Osteocyte (in vitro differentiated cells): ENCODE data around the gene HSD11B1. TPM values are rescaled to one million over a fixed set of nuclear protein-coding genes. Genes with fewer than 3 reads are reported as not detected.

ENCODE experiments used
- DNase-seq: peaks from one replicate; pipeline ENCODE4 v3.0.0; 2021; ENCODE audit warnings: mixed read lengths; ENCODE audit not compliant: unreplicated experiment; ENCODE audit errors: extremely low spot score
- H3K27ac Mint-ChIP-seq: one replicate; pipeline ENCODE4 v1.8.0; 2021; ENCODE audit warnings: mild to moderate bottlenecking, mixed read lengths; ENCODE audit not compliant: unreplicated experiment
- H3K27me3 Mint-ChIP-seq: one replicate; pipeline ENCODE4 v1.8.0; 2021; ENCODE audit warnings: mixed read lengths; ENCODE audit not compliant: unreplicated experiment
- H3K36me3 Mint-ChIP-seq: one replicate; pipeline ENCODE4 v1.8.0; 2021; ENCODE audit warnings: mixed read lengths; ENCODE audit not compliant: unreplicated experiment
- H3K4me1 Mint-ChIP-seq: one replicate; pipeline ENCODE4 v1.8.0; 2021; ENCODE audit warnings: mixed read lengths; ENCODE audit not compliant: unreplicated experiment
- H3K4me3 Mint-ChIP-seq: one replicate; pipeline ENCODE4 v1.8.0; 2021; ENCODE audit warnings: mild to moderate bottlenecking, moderate library complexity, mixed read lengths; ENCODE audit not compliant: unreplicated experiment
- H3K9me3 Mint-ChIP-seq: one replicate; pipeline ENCODE4 v1.8.0; 2021; ENCODE audit warnings: mixed read lengths; ENCODE audit not compliant: unreplicated experiment
- total RNA-seq: library from RNA; stranded (reverse); gene quantifications from 2 replicates; pipeline ENCODE4 v1.2.1, GENCODE V29; 2021
- TF ChIP-seq, protein P1 (sequence below): fragments of 200-600 bp; sonication (generic); IDR thresholded peaks from 2 replicates; pipeline ENCODE4 v1.5.0; 2021; ENCODE audit warnings: antibody characterized with exemption, mild to moderate bottlenecking, moderate library complexity

HSD11B1 gene
- total RNA-seq, 1 donor from 2014 or later = not detected

DNA sequence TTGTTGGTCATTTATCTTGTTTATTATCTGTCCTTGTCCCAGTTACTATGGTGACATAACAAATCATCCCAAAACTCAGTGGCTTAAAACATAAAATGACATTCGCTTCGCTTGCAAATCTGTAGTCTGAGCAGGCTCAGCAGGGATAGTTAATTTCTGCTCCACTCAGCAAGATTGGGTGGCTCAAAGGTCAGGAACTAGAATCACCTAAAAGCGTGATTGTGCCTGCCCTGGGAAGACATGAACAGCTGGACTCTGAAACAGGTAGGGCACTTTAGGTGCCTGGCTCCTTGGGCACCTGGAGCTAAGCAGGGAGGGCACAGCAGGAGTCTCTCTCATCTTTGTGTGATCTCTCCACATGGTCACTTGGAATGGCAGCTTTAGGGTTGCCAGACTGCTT lies 36.5 kb downstream of the HSD11B1 start:
- DNase-seq = no peak
- Mint-ChIP-seq H3K27me3 (peaks cover 20% of the 10 kb centered on the region), H3K4me3 (no peak overlapping the region), H3K27ac (no peak overlapping the region), H3K9me3 (no peaks in the 10 kb centered on the region), H3K4me1 (peaks cover 12% of the 10 kb centered on the region), H3K36me3 (no peaks in the 10 kb centered on the region)
- TF ChIP-seq, protein P1, sequence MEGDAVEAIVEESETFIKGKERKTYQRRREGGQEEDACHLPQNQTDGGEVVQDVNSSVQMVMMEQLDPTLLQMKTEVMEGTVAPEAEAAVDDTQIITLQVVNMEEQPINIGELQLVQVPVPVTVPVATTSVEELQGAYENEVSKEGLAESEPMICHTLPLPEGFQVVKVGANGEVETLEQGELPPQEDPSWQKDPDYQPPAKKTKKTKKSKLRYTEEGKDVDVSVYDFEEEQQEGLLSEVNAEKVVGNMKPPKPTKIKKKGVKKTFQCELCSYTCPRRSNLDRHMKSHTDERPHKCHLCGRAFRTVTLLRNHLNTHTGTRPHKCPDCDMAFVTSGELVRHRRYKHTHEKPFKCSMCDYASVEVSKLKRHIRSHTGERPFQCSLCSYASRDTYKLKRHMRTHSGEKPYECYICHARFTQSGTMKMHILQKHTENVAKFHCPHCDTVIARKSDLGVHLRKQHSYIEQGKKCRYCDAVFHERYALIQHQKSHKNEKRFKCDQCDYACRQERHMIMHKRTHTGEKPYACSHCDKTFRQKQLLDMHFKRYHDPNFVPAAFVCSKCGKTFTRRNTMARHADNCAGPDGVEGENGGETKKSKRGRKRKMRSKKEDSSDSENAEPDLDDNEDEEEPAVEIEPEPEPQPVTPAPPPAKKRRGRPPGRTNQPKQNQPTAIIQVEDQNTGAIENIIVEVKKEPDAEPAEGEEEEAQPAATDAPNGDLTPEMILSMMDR = no peak

DNA sequence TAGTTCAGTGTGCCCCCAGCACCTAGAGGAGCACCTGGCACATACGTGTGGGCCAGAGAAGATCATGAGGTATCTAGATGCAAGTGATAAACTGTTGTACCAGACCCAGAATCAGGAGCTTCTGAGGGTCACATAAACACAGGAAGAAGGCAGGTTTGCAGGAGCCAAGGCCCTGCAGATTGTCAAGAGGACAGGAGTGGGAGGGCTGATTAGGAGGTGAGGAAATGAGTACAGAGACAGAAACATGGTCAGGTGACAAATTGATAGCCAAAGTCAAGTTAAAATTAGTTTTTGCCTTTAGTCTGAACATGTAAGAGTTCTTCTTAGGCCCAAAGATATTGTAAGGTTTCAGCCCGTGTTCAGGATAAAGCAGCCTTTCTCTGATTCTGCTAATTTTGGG lies 37.2 kb downstream of the HSD11B1 start:
- H3K27ac Mint-ChIP-seq = no peak overlapping the region
- no peak overlapping the region for H3K4me3 Mint-ChIP-seq
- H3K4me1 Mint-ChIP-seq = peaks cover 12% of the 10 kb centered on the region
- H3K27me3 Mint-ChIP-seq = peaks cover 20% of the 10 kb centered on the region
- TF ChIP-seq, protein P1 = no peak
- no peaks in the 10 kb centered on the region for H3K36me3 Mint-ChIP-seq
- H3K9me3 Mint-ChIP-seq = no peaks in the 10 kb centered on the region
- DNase-seq = no peak

DNA sequence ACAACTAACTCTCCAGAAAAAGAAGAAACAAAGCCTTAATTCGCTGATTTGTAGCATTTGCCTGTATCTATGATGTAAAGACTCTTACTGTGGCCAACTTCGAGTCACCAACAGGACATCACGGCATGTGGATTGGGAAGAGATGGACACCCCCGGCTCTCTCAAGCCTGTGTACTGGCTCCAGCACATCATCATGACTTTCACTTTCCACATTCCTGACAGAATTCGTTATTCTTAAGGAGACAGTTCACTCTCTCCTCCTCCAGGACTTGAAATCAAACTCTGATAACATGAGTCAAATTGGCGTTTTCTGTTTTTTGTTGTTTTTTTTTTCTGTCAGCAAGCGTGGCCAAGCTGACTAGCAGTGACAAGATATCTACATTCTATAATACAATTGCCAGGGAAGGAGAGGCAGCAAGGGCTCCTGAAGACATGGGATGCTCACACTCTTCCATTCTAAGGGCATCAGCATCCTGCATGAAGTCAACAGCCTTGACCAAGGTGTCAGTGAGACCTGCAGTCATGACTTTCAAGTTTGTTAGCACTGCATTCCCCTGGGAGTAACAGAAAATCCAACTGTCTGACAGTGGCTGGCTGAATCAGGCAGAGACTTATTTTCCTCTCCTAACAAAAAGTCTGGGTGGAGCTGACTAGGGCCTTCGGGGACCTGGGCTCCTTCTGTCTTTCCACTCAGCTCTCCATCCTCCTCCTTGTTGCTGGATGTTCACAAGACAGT lies 37.9 kb downstream of the HSD11B1 start:
- peaks cover 15% of the 10 kb centered on the region for H3K27me3 Mint-ChIP-seq
- peak overlapping the region; percentile 27 for H3K27ac Mint-ChIP-seq
- no peak for DNase-seq
- no peak overlapping the region for H3K4me3 Mint-ChIP-seq
- H3K9me3 Mint-ChIP-seq = no peaks in the 10 kb centered on the region
- TF ChIP-seq, protein P1 = no peak
- H3K36me3 Mint-ChIP-seq = no peaks in the 10 kb centered on the region
- H3K4me1 Mint-ChIP-seq = peaks cover 12% of the 10 kb centered on the region

DNA sequence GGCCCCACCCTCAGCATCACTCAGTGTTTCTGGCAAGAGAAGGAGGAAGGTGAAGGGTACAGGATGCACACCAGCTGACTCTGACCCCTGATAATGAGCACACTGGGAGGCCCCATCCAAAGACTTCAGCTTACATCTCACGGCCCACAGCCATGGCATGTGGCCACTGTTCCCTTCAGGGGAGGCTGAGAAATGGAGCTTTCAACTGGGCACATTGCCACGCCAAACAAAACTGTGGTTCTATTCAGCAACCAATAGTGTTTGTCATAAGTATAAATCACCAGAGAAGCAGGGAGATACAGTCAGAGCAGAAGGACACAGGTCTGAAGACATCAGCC lies 38.5 kb downstream of the HSD11B1 start:
- Mint-ChIP-seq H3K9me3 (no peaks in the 10 kb centered on the region), H3K27me3 (peaks cover 13% of the 10 kb centered on the region), H3K36me3 (no peaks in the 10 kb centered on the region), H3K4me3 (no peak overlapping the region), H3K4me1 (peaks cover 16% of the 10 kb centered on the region), H3K27ac (peak overlapping the region; percentile 27)
- TF ChIP-seq, protein P1 = no peak
- no peak for DNase-seq

DNA sequence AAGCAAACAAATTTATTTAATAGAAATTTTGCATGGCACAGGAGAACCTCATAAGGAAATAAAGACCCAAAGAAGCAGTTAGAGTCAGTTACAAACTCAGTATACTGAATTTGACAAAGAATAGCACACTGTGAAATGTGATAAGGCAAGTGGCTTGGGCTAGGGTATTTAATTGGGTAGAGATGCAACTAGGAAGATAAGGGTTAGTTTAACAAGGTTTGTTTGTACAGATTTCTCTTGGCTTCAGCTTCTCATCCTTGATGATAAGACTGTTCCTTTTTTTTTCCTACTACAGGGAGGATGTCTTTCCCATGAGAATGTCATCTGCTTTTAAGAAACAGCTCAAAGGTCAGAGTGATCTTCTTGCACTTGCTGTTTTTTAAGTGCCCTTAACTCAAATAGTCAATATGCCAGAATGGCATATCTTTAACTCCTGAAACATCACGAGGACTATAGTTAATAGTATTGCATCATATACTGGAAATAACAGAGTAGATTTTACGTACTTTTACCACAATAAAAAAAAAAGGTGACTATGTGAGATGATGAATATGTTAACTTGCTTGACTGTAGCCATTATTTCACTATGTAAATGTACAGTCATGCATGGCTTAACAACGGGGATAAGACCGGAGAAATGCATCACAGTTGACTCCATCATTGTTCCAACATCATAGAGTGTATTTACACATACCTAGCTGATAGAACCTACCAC lies 42.0 kb downstream of the HSD11B1 start:
- H3K4me1 Mint-ChIP-seq = peaks cover 27% of the 10 kb centered on the region
- no peak for DNase-seq
- H3K9me3 Mint-ChIP-seq = no peaks in the 10 kb centered on the region
- no peak overlapping the region for H3K27ac Mint-ChIP-seq
- peaks cover 24% of the 10 kb centered on the region for H3K27me3 Mint-ChIP-seq
- no peak overlapping the region for H3K4me3 Mint-ChIP-seq
- TF ChIP-seq, protein P1 = no peak
- H3K36me3 Mint-ChIP-seq = no peaks in the 10 kb centered on the region
